ENCODE measurements around the gene PRM1. TPM values are rescaled to one million over a fixed set of nuclear protein-coding genes. Genes with fewer than 3 reads are reported as not detected.

PRM1 gene
- total and polyA plus RNA-seq, 2 of the 13 experiments (the other 11 are each of a cell fraction or from before 2014, with no cell fraction given): not detected

DNA sequence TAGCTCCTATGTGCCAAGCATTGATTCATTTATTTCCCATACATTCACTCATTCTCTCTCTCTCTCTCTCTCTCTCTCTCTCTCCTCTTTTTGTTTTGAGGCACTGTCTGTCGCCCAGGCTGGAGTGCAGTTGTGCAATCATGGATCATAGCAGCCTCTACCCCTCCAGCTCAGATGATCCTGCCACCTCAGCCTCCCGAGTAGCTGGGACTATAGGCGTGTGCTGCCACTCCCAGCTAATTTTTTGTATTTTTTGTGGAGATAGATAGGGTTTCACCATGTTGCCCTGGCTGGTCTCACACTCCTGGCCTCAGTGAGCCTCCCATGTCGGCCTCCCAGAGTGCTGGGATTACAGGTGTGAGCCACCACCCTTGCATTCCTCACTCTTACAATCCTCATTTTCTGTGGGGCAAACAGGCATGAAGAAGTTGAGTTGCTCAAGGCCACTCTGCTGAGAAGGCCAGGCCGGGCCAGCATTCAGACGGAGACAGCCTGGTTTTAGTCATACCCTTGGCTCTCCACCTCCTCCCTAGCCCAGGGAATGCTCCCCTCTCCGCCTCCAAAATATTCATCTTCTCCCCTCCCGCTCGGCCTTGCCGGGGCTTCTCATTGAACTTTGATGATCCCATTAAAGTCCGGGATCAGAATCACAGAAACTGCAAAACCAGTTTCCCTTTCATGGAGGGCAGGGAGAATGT is 4.1 kb downstream of the PRM1 start (continued):
- TF ChIP-seq, protein P1, sequence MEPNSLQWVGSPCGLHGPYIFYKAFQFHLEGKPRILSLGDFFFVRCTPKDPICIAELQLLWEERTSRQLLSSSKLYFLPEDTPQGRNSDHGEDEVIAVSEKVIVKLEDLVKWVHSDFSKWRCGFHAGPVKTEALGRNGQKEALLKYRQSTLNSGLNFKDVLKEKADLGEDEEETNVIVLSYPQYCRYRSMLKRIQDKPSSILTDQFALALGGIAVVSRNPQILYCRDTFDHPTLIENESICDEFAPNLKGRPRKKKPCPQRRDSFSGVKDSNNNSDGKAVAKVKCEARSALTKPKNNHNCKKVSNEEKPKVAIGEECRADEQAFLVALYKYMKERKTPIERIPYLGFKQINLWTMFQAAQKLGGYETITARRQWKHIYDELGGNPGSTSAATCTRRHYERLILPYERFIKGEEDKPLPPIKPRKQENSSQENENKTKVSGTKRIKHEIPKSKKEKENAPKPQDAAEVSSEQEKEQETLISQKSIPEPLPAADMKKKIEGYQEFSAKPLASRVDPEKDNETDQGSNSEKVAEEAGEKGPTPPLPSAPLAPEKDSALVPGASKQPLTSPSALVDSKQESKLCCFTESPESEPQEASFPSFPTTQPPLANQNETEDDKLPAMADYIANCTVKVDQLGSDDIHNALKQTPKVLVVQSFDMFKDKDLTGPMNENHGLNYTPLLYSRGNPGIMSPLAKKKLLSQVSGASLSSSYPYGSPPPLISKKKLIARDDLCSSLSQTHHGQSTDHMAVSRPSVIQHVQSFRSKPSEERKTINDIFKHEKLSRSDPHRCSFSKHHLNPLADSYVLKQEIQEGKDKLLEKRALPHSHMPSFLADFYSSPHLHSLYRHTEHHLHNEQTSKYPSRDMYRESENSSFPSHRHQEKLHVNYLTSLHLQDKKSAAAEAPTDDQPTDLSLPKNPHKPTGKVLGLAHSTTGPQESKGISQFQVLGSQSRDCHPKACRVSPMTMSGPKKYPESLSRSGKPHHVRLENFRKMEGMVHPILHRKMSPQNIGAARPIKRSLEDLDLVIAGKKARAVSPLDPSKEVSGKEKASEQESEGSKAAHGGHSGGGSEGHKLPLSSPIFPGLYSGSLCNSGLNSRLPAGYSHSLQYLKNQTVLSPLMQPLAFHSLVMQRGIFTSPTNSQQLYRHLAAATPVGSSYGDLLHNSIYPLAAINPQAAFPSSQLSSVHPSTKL (CRISPR knock-in tag; IDR thresholded peaks at IDR 0.05): 0 out of 2 replicates have a peak, but pooled peaks have one; percentile 15
- TF ChIP-seq, protein P2, sequence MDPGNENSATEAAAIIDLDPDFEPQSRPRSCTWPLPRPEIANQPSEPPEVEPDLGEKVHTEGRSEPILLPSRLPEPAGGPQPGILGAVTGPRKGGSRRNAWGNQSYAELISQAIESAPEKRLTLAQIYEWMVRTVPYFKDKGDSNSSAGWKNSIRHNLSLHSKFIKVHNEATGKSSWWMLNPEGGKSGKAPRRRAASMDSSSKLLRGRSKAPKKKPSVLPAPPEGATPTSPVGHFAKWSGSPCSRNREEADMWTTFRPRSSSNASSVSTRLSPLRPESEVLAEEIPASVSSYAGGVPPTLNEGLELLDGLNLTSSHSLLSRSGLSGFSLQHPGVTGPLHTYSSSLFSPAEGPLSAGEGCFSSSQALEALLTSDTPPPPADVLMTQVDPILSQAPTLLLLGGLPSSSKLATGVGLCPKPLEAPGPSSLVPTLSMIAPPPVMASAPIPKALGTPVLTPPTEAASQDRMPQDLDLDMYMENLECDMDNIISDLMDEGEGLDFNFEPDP (CRISPR knock-in tag; conservative IDR thresholded peaks at IDR 0.05): no peak
- no peak for TF ChIP-seq ZNF33A (CRISPR knock-in tag; IDR thresholded peaks at IDR 0.05; ENCODE audit: borderline replicate concordance)
- TF ChIP-seq CEBPG (CRISPR knock-in tag; IDR thresholded peaks at IDR 0.05): peak; percentile 90
- TF ChIP-seq ZNF749 (CRISPR knock-in tag; IDR thresholded peaks at IDR 0.05; ENCODE audit: borderline replicate concordance): no peak
- no peak for TF ChIP-seq TEAD3 (CRISPR knock-in tag; optimal IDR thresholded peaks at IDR 0.05; ENCODE audit: borderline replicate concordance)
- no peak for TF ChIP-seq ISL2 (CRISPR knock-in tag; IDR thresholded peaks at IDR 0.05)
- TF ChIP-seq, protein P3, sequence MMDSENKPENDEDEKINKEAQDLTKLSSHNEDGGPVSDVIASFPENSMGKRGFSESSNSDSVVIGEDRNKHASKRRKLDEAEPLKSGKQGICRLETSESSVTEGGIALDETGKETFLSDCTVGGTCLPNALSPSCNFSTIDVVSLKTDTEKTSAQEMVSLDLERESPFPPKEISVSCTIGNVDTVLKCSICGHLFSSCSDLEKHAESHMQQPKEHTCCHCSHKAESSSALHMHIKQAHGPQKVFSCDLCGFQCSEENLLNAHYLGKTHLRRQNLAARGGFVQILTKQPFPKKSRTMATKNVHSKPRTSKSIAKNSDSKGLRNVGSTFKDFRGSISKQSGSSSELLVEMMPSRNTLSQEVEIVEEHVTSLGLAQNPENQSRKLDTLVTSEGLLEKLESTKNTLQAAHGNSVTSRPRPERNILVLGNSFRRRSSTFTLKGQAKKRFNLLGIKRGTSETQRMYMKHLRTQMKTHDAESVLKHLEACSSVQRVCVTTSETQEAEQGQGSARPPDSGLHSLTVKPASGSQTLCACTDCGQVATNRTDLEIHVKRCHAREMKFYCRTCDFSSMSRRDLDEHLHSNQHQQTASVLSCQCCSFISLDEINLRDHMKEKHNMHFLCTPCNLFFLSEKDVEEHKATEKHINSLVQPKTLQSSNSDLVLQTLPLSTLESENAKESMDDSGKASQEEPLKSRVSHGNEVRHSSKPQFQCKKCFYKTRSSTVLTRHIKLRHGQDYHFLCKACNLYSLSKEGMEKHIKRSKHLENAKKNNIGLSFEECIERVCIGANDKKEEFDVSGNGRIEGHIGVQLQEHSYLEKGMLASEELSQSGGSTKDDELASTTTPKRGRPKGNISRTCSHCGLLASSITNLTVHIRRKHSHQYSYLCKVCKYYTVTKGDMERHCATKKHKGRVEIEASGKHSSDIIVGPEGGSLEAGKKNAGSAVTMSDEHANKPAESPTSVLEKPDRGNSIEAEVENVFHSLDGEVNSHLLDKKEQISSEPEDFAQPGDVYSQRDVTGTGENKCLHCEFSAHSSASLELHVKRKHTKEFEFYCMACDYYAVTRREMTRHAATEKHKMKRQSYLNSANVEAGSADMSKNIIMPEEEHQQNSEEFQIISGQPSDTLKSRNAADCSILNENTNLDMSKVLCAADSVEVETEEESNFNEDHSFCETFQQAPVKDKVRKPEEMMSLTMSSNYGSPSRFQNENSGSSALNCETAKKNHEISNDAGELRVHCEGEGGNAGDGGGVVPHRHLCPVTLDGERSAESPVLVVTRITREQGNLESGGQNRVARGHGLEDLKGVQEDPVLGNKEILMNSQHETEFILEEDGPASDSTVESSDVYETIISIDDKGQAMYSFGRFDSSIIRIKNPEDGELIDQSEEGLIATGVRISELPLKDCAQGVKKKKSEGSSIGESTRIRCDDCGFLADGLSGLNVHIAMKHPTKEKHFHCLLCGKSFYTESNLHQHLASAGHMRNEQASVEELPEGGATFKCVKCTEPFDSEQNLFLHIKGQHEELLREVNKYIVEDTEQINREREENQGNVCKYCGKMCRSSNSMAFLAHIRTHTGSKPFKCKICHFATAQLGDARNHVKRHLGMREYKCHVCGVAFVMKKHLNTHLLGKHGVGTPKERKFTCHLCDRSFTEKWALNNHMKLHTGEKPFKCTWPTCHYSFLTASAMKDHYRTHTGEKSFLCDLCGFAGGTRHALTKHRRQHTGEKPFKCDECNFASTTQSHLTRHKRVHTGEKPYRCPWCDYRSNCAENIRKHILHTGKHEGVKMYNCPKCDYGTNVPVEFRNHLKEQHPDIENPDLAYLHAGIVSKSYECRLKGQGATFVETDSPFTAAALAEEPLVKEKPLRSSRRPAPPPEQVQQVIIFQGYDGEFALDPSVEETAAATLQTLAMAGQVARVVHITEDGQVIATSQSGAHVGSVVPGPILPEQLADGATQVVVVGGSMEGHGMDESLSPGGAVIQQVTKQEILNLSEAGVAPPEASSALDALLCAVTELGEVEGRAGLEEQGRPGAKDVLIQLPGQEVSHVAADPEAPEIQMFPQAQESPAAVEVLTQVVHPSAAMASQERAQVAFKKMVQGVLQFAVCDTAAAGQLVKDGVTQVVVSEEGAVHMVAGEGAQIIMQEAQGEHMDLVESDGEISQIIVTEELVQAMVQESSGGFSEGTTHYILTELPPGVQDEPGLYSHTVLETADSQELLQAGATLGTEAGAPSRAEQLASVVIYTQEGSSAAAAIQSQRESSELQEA (CRISPR knock-in tag; IDR thresholded peaks at IDR 0.05; ENCODE audit: not compliant biosample characterization): no peak
- TF ChIP-seq ZMYM2 (CRISPR knock-in tag; IDR thresholded peaks at IDR 0.05): 0 out of 2 replicates have a peak, but pooled peaks have one; percentile 55
- TF ChIP-seq, protein P4, sequence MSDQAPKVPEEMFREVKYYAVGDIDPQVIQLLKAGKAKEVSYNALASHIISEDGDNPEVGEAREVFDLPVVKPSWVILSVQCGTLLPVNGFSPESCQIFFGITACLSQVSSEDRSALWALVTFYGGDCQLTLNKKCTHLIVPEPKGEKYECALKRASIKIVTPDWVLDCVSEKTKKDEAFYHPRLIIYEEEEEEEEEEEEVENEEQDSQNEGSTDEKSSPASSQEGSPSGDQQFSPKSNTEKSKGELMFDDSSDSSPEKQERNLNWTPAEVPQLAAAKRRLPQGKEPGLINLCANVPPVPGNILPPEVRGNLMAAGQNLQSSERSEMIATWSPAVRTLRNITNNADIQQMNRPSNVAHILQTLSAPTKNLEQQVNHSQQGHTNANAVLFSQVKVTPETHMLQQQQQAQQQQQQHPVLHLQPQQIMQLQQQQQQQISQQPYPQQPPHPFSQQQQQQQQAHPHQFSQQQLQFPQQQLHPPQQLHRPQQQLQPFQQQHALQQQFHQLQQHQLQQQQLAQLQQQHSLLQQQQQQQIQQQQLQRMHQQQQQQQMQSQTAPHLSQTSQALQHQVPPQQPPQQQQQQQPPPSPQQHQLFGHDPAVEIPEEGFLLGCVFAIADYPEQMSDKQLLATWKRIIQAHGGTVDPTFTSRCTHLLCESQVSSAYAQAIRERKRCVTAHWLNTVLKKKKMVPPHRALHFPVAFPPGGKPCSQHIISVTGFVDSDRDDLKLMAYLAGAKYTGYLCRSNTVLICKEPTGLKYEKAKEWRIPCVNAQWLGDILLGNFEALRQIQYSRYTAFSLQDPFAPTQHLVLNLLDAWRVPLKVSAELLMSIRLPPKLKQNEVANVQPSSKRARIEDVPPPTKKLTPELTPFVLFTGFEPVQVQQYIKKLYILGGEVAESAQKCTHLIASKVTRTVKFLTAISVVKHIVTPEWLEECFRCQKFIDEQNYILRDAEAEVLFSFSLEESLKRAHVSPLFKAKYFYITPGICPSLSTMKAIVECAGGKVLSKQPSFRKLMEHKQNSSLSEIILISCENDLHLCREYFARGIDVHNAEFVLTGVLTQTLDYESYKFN (CRISPR knock-in tag; conservative IDR thresholded peaks at IDR 0.05): peak; percentile 25; the same call in 1 of the 2 replicates
- TF ChIP-seq ZNF713 (CRISPR knock-in tag; IDR thresholded peaks at IDR 0.05): no peak
